ENCODE measurements around the gene SPATA12. TPM values are rescaled to one million over a fixed set of nuclear protein-coding genes. Genes with fewer than 3 reads are reported as not detected.

SPATA12 gene
- total and polyA plus RNA-seq, 7 experiments from 2014 or later, result not detected

GRCh38 chr3:57085211-57085610, 24.7 kb downstream of the SPATA12 start:
- no peaks in the 10 kb centered on the region for H3K36me3 Mint-ChIP-seq
- H3K9me3 Mint-ChIP-seq, result no peaks in the 10 kb centered on the region
- DNase-seq (no peak), ATAC-seq (no peak)
- no peak overlapping the region for H3K4me3 Mint-ChIP-seq
- ChIA-PET POLR2A (no interaction called here), CTCF (no interaction called here)
- no peaks in the 10 kb centered on the region for H3K9me3 ChIP-seq (ENCODE audit: control insufficient read depth in 2 of 3, low read length in 3 of 3)
- H3K4me1 Mint-ChIP-seq, result peaks cover 0 to 4% (median 0%) of the 10 kb centered on the region in 7 donors
- H3K27ac ChIP-seq (ENCODE audit: low read depth, low read length), result no peak overlapping the region
- H3K4me1 ChIP-seq (ENCODE audit: control insufficient read depth in 2 of 2, insufficient read depth in 2 of 2, low read length in 2 of 2), result no peaks in the 10 kb centered on the region
- no peaks in the 10 kb centered on the region for H3K27me3 ChIP-seq (ENCODE audit: control insufficient read depth in 2 of 2, insufficient read depth in 2 of 2, low read length in 2 of 2)
- peaks cover 12 to 36% (median 15%) of the 10 kb centered on the region in 5 donors for H3K27me3 Mint-ChIP-seq
- no peaks in the 10 kb centered on the region for H3K36me3 ChIP-seq (ENCODE audit: control insufficient read depth in 2 of 3, insufficient read depth in 3 of 3, low read length in 3 of 3)
- no peak overlapping the region for H3K27ac Mint-ChIP-seq
- H3K4me3 ChIP-seq (ENCODE audit: low read length), result no peak overlapping the region
- intact Hi-C loops (cut with micrococcal nuclease), result no loop called here

- no peak overlapping the region for H3K27ac Mint-ChIP-seq
Observed at GRCh38 chr3:57086201-57086600, 25.7 kb downstream of the SPATA12 start.

DNA sequence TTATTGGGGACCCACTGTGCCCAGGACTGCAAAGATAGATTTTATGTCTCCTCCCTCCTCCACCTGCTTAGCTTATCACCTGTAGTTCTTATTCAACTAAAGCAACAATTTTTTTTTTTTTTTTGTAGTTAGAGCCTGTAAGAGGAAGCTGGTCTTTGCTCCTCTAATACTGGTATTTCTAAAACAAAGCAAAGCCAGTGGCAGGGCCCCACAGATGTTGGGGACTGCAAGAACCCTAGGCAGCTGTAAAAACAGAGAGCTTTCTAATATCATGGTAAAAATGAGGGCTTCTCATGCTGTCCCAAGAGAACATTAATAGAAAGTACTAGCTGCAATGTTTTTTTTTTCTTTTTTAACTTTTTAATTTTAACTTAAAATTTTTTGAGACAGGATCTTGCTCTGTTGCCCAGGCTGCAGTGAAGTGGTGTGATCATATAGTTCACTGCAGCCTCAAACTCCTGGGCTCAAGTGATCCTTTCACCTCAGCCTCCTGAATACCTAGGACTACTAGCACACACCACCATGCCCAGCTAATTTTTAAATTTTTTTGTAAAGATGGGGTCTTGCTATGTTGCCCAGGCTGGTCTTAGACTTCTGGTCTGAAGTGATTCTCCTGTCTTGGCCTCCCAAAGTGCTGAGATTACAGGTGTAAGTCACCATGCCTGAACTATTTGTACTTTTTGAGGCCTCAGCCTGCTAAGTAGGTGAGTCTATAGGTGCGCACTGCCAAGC, 27.1 kb downstream of the SPATA12 start:
- H3K4me3 Mint-ChIP-seq, result no peak overlapping the region
- intact Hi-C loops (cut with micrococcal nuclease), result no loop called here
- H3K9me3 ChIP-seq (ENCODE audit: control insufficient read depth in 2 of 3, low read length in 3 of 3), result no peaks in the 10 kb centered on the region
- no peaks in the 10 kb centered on the region for H3K36me3 ChIP-seq (ENCODE audit: control insufficient read depth in 2 of 3, insufficient read depth in 3 of 3, low read length in 3 of 3)
- H3K4me3 ChIP-seq (ENCODE audit: low read length), result no peak overlapping the region
- no peaks in the 10 kb centered on the region for H3K27me3 ChIP-seq (ENCODE audit: control insufficient read depth in 2 of 2, insufficient read depth in 2 of 2, low read length in 2 of 2)
- ChIA-PET POLR2A (interaction anchor here (0.9 kb wide), 1 partner anchor 631 kb away, joined by 6 read pairs; no protein-coding TSS in a partner anchor), CTCF (no interaction called here)
- H3K36me3 Mint-ChIP-seq, result no peaks in the 10 kb centered on the region
- H3K4me1 Mint-ChIP-seq, result no peaks in the 10 kb centered on the region
- H3K9me3 Mint-ChIP-seq, result no peaks in the 10 kb centered on the region
- peaks cover 0 to 25% (median 10%) of the 10 kb centered on the region in 5 donors for H3K27me3 Mint-ChIP-seq
- H3K4me1 ChIP-seq (ENCODE audit: control insufficient read depth in 2 of 2, insufficient read depth in 2 of 2, low read length in 2 of 2), result no peaks in the 10 kb centered on the region
- no peak overlapping the region for H3K27ac ChIP-seq (ENCODE audit: low read depth, low read length)
- H3K27ac Mint-ChIP-seq, result no peak overlapping the region
- ATAC-seq (no peak), DNase-seq (no peak)

More at GRCh38 chr3:57086201-57086600, 25.7 kb downstream of the SPATA12 start:
- Histone ChIP-seq H3K4me3 (ENCODE audit: low read length) (no peak overlapping the region), H3K27me3 (ENCODE audit: control insufficient read depth in 2 of 2, insufficient read depth in 2 of 2, low read length in 2 of 2) (no peaks in the 10 kb centered on the region), H3K36me3 (ENCODE audit: control insufficient read depth in 2 of 3, insufficient read depth in 3 of 3, low read length in 3 of 3) (no peaks in the 10 kb centered on the region), H3K4me1 (ENCODE audit: control insufficient read depth in 2 of 2, insufficient read depth in 2 of 2, low read length in 2 of 2) (no peaks in the 10 kb centered on the region), H3K9me3 (ENCODE audit: control insufficient read depth in 2 of 3, low read length in 3 of 3) (no peaks in the 10 kb centered on the region), H3K27ac (ENCODE audit: low read depth, low read length) (no peak overlapping the region)
- Mint-ChIP-seq H3K4me1 (no peaks in the 10 kb centered on the region), H3K4me3 (no peak overlapping the region), H3K27me3 (peaks cover 2 to 28% (median 10%) of the 10 kb centered on the region in 5 donors), H3K9me3 (no peaks in the 10 kb centered on the region), H3K36me3 (no peaks in the 10 kb centered on the region)
- DNase-seq (no peak), ATAC-seq (no peak)
- intact Hi-C loops (cut with micrococcal nuclease), result no loop called here
- POLR2A ChIA-PET, result no interaction called here
- CTCF ChIA-PET, result no interaction called here

- ChIA-PET POLR2A (no interaction called here), CTCF (no interaction called here)
- ATAC-seq (no peak), DNase-seq (no peak)
- no peak overlapping the region for H3K27ac ChIP-seq (ENCODE audit: low read depth, low read length)
- no peak overlapping the region for H3K27ac Mint-ChIP-seq
- H3K27me3 ChIP-seq (ENCODE audit: control insufficient read depth in 2 of 2, insufficient read depth in 2 of 2, low read length in 2 of 2), result no peaks in the 10 kb centered on the region
- intact Hi-C loops (cut with micrococcal nuclease), result no loop called here
- no peak overlapping the region for H3K4me3 Mint-ChIP-seq
- peaks cover 0 to 21% (median 10%) of the 10 kb centered on the region in 5 donors for H3K27me3 Mint-ChIP-seq
- H3K36me3 Mint-ChIP-seq, result no peaks in the 10 kb centered on the region
- no peaks in the 10 kb centered on the region for H3K36me3 ChIP-seq (ENCODE audit: control insufficient read depth in 2 of 3, insufficient read depth in 3 of 3, low read length in 3 of 3)
- no peaks in the 10 kb centered on the region for H3K9me3 Mint-ChIP-seq
- no peaks in the 10 kb centered on the region for H3K9me3 ChIP-seq (ENCODE audit: control insufficient read depth in 2 of 3, low read length in 3 of 3)
- H3K4me1 Mint-ChIP-seq, result no peaks in the 10 kb centered on the region
- H3K4me1 ChIP-seq (ENCODE audit: control insufficient read depth in 2 of 2, insufficient read depth in 2 of 2, low read length in 2 of 2), result no peaks in the 10 kb centered on the region
- no peak overlapping the region for H3K4me3 ChIP-seq (ENCODE audit: low read length)
Observed at GRCh38 chr3:57088503-57088902, 28.0 kb downstream of the SPATA12 start.

DNA sequence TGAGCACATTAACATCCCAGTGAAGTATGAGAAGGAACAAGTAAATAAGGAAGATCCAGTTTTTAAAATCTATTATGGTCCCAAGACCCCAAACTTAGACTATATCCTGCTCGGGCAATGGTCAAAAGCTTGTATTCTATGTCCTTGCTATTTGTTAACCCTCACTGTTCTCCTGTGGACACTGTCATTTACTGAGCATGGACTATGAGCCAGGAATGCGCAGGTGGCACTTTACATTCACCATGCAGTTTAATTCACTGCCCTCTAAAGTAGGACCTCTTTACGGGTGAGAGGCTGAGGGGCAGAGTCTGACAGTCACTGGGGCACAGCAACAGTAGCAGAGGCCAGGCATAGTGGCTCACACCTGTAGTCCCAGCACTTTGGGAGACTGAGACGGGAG, 28.6 kb downstream of the SPATA12 start:
- Histone ChIP-seq H3K36me3 (ENCODE audit: control insufficient read depth in 2 of 3, insufficient read depth in 3 of 3, low read length in 3 of 3) (no peaks in the 10 kb centered on the region), H3K27ac (ENCODE audit: low read depth, low read length) (no peak overlapping the region), H3K9me3 (ENCODE audit: control insufficient read depth in 2 of 3, low read length in 3 of 3) (no peaks in the 10 kb centered on the region), H3K4me1 (ENCODE audit: control insufficient read depth in 2 of 2, insufficient read depth in 2 of 2, low read length in 2 of 2) (no peaks in the 10 kb centered on the region), H3K27me3 (ENCODE audit: control insufficient read depth in 2 of 2, insufficient read depth in 2 of 2, low read length in 2 of 2) (no peaks in the 10 kb centered on the region), H3K4me3 (ENCODE audit: low read length) (no peak overlapping the region)
- Mint-ChIP-seq H3K27ac (no peak overlapping the region), H3K9me3 (no peaks in the 10 kb centered on the region), H3K27me3 (peaks cover 0 to 21% (median 10%) of the 10 kb centered on the region in 5 donors), H3K4me3 (no peak overlapping the region), H3K36me3 (no peaks in the 10 kb centered on the region), H3K4me1 (no peaks in the 10 kb centered on the region)
- no peak for DNase-seq
- CTCF ChIA-PET, result no interaction called here
- POLR2A ChIA-PET, result no interaction called here
- intact Hi-C loops (cut with micrococcal nuclease), result no loop called here
- no peak for ATAC-seq

- ChIA-PET CTCF (interaction anchor here (1.5 kb wide), 1 partner anchor 9 kb away, joined by 4 read pairs; no protein-coding TSS in a partner anchor), POLR2A (no interaction called here)
- intact Hi-C loops (cut with micrococcal nuclease), result no loop called here
- Histone ChIP-seq H3K4me3 (ENCODE audit: low read length) (no peak overlapping the region), H3K27ac (ENCODE audit: low read depth, low read length) (no peak overlapping the region), H3K27me3 (ENCODE audit: control insufficient read depth in 2 of 2, insufficient read depth in 2 of 2, low read length in 2 of 2) (no peaks in the 10 kb centered on the region), H3K36me3 (ENCODE audit: control insufficient read depth in 2 of 3, insufficient read depth in 3 of 3, low read length in 3 of 3) (no peaks in the 10 kb centered on the region), H3K9me3 (ENCODE audit: control insufficient read depth in 2 of 3, low read length in 3 of 3) (no peaks in the 10 kb centered on the region), H3K4me1 (ENCODE audit: control insufficient read depth in 2 of 2, insufficient read depth in 2 of 2, low read length in 2 of 2) (no peaks in the 10 kb centered on the region)
- Mint-ChIP-seq H3K4me3 (no peak overlapping the region), H3K27ac (no peak overlapping the region), H3K4me1 (no peaks in the 10 kb centered on the region), H3K36me3 (no peaks in the 10 kb centered on the region), H3K27me3 (peaks cover 0 to 18% (median 12%) of the 10 kb centered on the region in 5 donors), H3K9me3 (peaks cover 0 to 3% (median 0%) of the 10 kb centered on the region in 11 donors)
- DNase-seq (no peak), ATAC-seq (no peak)
Observed at GRCh38 chr3:57091521-57092273, 31.2 kb downstream of the SPATA12 start.
